AG09309 (cell line): ENCODE results near the gene MAP4K4.

Source experiments
- DNase-seq: peaks from one replicate; pipeline ENCODE4 v3.0.0-alpha.2; 2010; ENCODE audit warnings: low read depth
- H3K4me3 ChIP-seq: 2 replicates; pipeline ENCODE4 v1.5.1; 2011; ENCODE audit warnings: mild to moderate bottlenecking, low read depth, low read length, moderate library complexity; ENCODE audit not compliant: control insufficient read depth
- TF ChIP-seq, protein P1 (sequence below): IDR thresholded peaks from 2 replicates; pipeline ENCODE4 v1.5.1; 2011; ENCODE audit warnings: mild to moderate bottlenecking, low read depth, low read length, inconsistent platforms; ENCODE audit not compliant: insufficient read depth, control insufficient read depth; ENCODE audit errors: missing control alignments

MAP4K4 gene

DNA sequence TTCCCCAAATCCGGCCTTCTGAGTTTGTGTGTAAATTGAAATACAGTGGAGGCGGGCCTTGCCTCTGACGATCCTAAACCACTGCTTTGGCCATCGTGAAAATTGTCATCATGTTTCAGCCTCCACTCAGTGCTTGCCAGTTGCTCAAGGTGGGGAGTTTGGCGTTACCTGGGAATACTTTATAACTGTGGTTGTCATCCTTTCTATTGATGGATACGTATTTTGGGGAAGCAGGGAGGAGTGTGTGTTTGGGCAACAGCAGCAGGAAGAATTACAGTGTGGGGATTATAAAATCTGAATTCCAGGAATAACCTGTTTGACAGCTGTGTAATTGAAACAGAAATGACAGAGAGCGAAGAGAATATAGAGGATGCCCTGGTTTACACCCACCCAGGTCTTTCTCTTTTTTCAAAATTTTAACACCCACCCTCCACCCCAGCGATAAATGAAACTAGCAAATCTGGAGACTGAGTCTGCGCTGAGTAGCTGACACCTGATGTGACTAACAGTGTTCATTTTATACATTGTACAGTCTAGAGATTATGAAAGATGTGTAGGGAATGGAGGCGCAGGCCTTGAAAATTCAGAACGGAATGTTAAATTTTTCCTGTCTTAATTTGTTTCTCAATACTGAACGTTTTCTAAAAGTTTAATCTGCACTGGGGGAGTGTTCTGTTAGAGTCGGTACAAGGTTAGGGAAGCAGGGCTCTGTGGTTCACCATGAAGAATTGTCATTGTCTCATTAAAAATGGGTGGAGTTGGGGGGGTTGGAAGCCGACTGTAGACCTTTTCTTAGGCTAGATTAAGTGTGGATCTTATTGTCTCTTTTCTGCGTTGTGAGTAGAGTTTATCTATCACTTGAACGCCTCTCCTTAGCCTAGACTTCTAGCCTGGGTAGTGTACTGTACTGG, 1.6 kb downstream of the MAP4K4 start:
- DNase-seq = no peak
- TF ChIP-seq, protein P1, sequence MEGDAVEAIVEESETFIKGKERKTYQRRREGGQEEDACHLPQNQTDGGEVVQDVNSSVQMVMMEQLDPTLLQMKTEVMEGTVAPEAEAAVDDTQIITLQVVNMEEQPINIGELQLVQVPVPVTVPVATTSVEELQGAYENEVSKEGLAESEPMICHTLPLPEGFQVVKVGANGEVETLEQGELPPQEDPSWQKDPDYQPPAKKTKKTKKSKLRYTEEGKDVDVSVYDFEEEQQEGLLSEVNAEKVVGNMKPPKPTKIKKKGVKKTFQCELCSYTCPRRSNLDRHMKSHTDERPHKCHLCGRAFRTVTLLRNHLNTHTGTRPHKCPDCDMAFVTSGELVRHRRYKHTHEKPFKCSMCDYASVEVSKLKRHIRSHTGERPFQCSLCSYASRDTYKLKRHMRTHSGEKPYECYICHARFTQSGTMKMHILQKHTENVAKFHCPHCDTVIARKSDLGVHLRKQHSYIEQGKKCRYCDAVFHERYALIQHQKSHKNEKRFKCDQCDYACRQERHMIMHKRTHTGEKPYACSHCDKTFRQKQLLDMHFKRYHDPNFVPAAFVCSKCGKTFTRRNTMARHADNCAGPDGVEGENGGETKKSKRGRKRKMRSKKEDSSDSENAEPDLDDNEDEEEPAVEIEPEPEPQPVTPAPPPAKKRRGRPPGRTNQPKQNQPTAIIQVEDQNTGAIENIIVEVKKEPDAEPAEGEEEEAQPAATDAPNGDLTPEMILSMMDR = no peak
- H3K4me3 ChIP-seq = peak overlapping the region; percentile 53

DNA sequence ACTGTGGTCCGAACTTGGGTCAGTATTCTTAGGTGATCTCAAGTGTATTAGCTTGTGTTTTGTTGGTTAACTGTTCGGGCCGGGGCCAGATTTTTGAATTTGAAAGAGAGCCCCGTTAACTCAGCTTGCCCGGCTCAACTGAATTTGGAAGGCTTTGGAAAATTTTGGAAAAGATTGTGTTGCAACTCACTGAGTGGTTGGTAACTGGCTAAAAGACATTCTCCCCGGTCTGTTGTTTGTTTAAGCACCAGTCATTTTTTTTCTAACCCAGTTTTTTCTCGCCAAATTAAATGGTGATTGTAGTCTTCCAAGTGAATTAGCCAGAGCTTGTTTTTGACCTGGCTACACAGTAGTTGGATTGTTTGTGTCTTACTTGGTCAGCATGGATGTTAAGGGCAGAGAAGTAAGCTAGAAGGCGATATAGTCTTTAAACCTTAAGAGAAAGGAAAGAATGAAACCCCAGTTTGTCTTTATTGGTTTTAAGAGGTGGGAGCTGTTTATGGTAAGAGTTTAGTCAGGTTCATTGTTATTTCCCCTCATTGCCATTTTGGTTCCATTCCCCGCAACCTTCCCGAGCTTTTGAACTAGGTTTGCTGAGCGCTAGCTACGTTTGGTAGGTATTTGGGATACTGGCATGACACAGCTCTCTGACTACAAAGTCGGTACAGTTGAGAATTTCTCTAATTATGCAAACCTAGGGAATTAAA, 2.4 kb downstream of the MAP4K4 start:
- no peak for DNase-seq
- H3K4me3 ChIP-seq = peak overlapping the region; percentile 53
- TF ChIP-seq, protein P1 = no peak

GRCh38 chr2:101704046-101704466, 6.5 kb downstream of the MAP4K4 start:
- H3K4me3 ChIP-seq = no peak overlapping the region
- TF ChIP-seq, protein P1 = no peak
- DNase-seq = peak; percentile 73

- no peak for DNase-seq
- TF ChIP-seq, protein P1 = no peak
- H3K4me3 ChIP-seq = no peak overlapping the region
These were observed 7.5 kb downstream of the MAP4K4 start for GRCh38 chr2:101704816-101705578.

GRCh38 chr2:101706121-101706818, 8.8 kb downstream of the MAP4K4 start:
- H3K4me3 ChIP-seq = no peak overlapping the region

More at GRCh38 chr2:101706121-101706818, 8.8 kb downstream of the MAP4K4 start:
- TF ChIP-seq, protein P1 = no peak
- DNase-seq = no peak
